ENCODE data around the gene STIM2.

- TF ChIP-seq, protein P1, sequence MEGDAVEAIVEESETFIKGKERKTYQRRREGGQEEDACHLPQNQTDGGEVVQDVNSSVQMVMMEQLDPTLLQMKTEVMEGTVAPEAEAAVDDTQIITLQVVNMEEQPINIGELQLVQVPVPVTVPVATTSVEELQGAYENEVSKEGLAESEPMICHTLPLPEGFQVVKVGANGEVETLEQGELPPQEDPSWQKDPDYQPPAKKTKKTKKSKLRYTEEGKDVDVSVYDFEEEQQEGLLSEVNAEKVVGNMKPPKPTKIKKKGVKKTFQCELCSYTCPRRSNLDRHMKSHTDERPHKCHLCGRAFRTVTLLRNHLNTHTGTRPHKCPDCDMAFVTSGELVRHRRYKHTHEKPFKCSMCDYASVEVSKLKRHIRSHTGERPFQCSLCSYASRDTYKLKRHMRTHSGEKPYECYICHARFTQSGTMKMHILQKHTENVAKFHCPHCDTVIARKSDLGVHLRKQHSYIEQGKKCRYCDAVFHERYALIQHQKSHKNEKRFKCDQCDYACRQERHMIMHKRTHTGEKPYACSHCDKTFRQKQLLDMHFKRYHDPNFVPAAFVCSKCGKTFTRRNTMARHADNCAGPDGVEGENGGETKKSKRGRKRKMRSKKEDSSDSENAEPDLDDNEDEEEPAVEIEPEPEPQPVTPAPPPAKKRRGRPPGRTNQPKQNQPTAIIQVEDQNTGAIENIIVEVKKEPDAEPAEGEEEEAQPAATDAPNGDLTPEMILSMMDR (conservative IDR thresholded peaks at IDR 0.05; ENCODE audit: low read length) = no peak
- no peak for TF ChIP-seq EZH2phosphoT487 (IDR thresholded peaks at IDR 0.05; ENCODE audit: borderline replicate concordance)
Measured at GRCh38 chr4:27020203-27020602, 159.6 kb downstream of the STIM2 start.
